GM21737 (cell line): ENCODE measurements around the gene MAP7D1.

Experiments
- ATAC-seq: cut with Tn5 transposase; IDR thresholded peaks from one replicate; pipeline ENCODE4 v1.9.1; 2021; ENCODE audit warnings: mild to moderate bottlenecking, moderate library complexity; ENCODE audit not compliant: unreplicated experiment

MAP7D1 gene

DNA sequence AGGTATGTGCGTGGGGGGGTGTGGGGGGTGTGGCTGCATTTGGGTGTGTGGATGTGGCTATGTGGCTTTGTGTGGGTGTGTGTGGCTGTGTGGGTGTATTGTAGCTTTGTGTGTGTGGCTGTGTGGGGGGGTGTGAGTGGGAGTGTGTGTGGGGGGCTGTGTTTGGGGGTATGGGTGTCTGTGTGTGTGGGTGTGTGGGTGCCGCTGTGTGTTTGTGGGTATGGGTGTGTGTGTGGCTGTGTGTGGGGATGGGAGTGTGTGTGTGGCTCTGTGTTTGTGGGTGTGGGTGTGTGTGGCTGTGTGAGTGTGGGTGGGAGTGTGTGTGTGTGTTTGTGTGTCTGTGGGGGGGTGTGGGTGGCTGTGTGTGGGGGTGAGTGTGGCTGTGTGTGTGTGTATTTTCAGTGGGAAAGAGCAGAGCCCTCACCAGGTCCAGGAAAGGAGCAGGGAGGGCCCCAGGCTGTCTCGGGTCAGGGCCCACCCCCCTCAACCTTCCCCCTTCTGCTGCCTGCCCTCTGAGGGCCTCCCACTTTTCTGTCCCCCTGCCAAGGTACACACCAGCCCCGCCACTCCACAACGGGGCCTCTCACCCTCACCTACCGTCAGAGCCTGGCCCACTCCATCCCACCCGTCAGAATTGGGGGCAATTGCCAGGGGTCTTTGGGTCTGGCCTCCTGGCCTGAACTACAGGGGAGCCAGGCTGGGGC lies 29.0 kb upstream of the MAP7D1 start:
- ATAC-seq = no peak

- no peak for ATAC-seq
These were observed 27.6 kb upstream of the MAP7D1 start for GRCh38 chr1:36128126-36128904.

DNA sequence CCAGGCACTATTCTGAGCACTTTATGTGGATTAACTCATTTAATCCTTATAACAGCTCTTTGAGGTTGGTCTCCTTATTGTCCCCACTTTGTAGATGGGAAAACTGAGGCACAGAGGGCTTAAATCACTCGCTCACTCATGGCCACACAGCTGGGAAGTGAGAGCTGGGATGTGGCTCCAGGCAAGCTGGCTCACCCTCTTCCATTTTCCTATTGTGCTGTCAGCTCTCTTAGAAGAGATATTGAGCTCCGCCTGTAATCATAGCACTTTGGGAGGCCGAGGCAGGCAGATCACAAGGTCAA lies 27.1 kb upstream of the MAP7D1 start:
- ATAC-seq = no peak

DNA sequence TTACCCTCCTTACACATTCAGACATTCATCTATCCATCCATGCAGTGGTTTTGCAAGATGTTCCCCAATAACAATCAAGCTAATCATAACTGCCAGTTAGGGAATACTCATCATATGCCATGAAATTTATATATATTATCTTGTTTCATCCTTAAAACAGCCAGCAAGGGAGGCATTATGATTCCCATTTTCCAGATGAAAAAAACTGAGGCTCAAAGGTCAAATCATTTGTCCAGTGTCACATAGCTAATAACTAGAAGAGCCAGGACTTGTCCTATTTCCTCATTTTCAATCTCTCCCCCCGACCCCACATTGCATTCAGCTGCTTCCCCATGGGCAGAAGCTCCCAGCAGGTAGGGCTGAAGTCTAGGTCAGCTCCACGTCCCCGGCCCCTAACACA lies 23.9 kb upstream of the MAP7D1 start:
- ATAC-seq = no peak

- ATAC-seq = no peak
These were observed 22.5 kb upstream of the MAP7D1 start for GRCh38 chr1:36133484-36133883.

DNA sequence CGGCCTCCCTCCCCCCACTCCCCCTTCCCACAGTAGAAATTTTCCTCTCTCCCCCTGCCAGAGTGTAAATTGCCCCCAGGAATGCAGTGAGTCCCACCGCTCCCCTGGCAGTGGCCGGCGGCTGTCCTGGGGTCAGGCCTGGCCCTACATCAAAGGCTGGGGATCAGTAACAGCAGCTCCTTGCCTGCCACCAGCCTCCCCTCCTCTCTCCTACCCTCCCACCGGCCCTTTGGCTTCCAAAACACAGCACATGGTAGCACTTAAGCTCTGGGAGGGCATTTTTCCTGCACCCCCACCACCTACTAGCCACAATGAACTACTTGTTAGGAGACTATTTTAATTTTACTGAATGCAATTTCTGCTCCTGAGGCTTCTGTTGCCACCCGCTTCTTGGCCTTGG lies 21.9 kb upstream of the MAP7D1 start:
- ATAC-seq = no peak

DNA sequence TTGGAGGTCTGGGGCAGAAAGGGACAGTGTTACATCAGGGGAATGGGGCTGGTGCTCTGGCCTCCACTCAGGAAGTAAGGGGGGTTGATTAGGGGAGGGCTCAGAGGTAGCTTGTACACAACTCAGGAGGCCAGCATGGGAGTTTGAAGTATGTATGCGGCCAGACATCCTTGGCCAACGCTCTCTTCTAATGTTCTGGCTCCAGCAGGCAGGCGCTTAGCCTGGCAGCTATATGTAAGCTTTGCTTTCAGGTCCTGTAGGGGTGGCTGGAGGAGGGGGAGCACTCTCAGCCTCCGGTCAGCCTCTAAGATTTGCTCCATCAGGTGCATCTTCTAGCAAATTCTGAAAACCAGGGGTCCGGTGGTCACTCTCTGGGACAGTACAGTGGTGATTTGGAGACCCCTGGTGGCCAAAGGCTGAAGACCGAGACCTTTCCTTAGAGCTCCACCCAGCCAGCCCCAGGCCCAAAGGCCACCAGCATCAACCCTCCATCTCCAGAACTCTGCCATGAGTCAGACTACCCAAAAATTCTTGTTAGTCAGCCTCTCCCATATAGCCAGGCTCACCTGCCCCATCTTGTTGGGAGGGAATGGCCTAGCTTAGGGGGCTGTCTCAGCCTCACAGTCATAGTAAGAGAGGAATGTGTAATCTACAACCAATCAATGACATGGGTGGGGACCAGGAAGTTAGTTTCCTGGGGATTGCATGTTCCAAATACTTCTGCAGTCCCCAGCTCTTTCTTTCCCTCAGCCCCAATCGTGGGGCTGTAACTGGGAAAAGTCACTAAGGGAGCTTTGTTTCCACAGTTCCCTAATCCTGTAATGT lies 21.2 kb upstream of the MAP7D1 start:
- no peak for ATAC-seq

DNA sequence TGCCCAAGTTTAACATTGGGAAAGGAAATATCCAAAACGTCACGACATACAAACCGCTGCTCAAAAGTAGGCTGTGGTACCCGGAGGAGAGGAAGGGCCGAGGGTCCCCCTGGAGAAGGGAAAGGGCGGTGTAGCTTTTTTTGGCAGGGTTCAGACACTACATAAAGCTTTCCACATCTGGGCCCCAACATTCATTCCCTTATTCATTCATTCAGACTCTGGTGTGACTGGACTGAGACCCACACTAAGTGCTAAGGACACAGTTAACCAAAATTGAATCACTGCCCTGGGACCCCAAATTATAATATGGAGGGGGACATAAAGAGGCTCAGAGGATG lies 20.7 kb upstream of the MAP7D1 start:
- ATAC-seq = no peak

GRCh38 chr1:36135796-36136195 lies 20.2 kb upstream of the MAP7D1 start:
- ATAC-seq = no peak

- no peak for ATAC-seq
These were observed 19.4 kb upstream of the MAP7D1 start for GRCh38 chr1:36136535-36136934.

- no peak for ATAC-seq
These were observed 18.7 kb upstream of the MAP7D1 start for GRCh38 chr1:36137226-36137625.

GRCh38 chr1:36137776-36138175 lies 18.2 kb upstream of the MAP7D1 start:
- no peak for ATAC-seq

DNA sequence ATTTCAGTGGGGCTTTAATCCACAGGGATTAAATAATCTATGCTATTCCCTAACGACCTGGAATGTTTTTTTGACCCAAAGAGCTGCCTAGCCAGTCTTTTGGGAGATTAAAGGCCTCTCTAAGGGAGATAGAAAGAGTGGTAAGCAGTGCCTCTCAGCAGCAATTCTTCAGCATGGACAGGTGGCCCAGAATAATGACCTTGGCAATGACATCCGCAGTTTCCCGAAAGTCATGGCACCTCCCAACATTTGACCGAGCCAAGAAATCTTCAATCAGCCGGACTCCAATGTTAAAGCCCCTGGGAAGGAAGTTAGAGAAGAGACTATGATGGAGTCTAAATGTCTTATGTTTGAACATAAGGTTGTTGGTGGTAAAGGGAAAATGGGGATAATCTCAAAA lies 16.4 kb upstream of the MAP7D1 start:
- ATAC-seq = no peak

GRCh38 chr1:36142121-36142520 lies 13.8 kb upstream of the MAP7D1 start:
- ATAC-seq = no peak

- ATAC-seq = no peak
These were observed 12.5 kb upstream of the MAP7D1 start for GRCh38 chr1:36143424-36143823.

DNA sequence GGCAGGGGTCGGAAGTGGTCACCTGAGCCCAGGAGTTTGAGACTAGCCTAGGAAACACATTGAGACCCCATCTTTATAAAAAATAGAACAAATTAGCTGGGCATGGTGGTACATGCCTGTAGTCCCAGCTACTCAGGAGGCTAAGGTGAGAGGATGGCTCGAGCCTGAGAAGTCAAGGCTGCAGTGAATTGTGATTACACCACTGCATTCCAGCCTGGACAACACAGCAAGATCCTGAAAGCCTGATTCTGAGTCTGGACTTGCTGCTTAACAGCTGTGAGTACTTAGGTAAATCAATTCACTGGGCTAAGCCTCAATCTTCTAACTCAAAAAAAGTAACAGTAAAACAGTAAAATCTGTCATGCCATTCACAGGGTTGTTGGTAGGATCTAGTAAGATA lies 11.5 kb upstream of the MAP7D1 start:
- ATAC-seq = no peak

DNA sequence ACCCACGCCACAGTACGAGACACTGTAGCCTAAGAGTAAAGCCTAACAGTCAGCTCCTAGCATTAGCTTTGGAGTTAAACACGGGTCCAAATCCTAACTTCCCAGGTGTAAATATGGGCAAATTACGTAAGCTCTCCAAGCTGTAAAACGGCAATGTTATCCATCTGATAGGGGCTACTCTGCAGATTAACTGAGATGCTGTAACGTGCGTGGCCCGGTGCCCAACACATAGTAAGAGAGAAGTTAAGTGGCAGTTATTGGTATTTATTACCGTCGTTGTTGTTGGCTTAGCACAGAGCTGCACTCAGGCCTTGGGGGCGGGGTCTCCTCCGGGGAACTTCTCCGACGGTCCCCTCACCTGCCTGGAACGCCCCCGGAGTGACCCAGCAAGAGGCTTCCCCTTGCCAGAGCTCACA lies 7.1 kb upstream of the MAP7D1 start:
- no peak for ATAC-seq

DNA sequence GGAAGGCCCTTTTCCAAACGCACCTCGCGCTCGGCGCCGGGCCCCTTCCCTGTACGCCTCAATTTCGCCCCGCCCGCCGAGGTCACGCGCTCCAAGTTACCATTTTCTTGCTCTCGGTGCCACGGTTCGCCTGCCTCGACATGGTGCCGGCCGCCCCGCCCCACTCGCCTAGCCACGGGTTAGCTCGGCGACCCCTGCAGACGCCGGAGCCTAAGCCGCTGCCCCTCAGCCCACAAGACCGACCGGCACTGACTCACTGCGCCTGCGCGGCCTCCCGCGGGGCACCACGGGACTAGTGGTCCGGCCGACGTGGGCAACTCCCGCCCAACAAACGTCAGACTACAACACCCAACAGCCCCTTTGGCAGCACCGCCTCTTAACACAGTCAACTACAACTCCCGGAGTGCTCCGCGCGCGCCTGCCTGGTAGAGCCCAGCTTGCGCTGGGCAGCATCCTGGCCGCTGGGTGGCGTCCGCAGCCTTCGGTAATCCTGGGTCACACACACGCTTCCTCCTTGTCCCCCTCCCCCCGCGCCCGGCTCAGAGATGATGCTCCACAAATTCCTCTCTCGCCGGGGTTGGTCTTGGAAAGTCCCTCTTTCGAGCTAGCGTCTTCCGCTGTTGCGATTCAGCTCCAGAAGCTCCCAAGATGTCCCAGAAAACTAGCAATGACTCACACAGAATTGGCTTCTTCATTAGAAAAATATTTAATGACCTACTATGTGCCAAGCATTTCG lies 6.6 kb upstream of the MAP7D1 start, which contains the start of gene TRAPPC3:
TRAPPC3 (minus strand) TSS at position 250 of the 736 bp plus-strand sequence; CDS start at position 142, 108 bp downstream.
- ATAC-seq = peak; percentile 84

GRCh38 chr1:36149973-36150295 lies 6.0 kb upstream of the MAP7D1 start:
- no peak for ATAC-seq

DNA sequence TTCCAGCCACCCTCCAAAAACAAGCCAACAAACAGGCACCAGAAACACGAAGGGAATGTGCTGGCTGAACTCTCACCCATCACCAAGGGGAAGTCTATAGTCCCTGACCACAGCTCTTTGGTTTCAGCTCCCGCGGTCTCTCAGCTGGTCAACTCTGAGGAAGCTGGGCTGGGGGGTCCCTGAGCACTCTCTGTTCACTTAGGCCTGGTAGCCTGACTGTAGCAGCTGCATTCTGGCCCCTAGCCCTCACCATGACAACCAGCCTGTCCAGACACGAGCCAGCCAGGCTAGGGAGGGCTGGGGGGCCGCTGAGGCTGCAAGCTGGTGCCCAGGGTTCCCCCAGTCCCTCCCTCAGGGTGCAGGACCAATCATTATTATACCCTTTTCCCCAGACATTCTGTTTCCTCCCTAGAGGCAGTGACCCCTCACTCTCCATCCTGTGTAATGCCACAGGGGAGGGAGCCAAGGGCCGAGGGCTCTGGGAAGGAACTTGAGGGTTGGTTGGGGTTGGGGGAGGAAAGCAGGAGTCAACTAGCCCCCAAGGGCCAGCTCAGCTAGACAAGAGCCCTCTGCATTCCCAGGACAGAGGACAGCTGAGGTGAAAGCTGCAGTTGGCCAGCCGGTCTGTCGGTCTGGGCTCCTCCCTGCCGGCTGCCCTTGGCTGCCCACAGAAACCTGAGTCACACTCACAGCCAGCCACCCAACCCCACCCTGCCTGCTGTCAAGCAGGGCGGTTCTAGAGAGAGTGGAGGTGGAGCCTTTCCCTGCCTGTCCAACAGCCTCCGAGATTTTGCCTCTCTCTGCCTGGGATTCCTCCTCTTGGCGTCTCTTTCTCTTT lies 5.4 kb upstream of the MAP7D1 start:
- peak; percentile 37 for ATAC-seq
